CD4-positive, alpha-beta T cell treated with Interleukin-2 at 100 ng/mL for 4 hours (primary cell): Measurements from ENCODE around the gene SLC1A5.
A peak's percentile ranks its signal among the peaks of the same experiment; 100 is the strongest.
"Not testable (repeated sequence)": the region's sequence is repeated elsewhere in the genome, so short reads cannot be mapped to it uniquely, and the experiment has no call there.

Experiments used
- DNase-seq: peaks from one replicate; pipeline ENCODE4 v3.0.0-alpha.2; 2020; ENCODE audit warnings: low spot score

SLC1A5 gene

DNA sequence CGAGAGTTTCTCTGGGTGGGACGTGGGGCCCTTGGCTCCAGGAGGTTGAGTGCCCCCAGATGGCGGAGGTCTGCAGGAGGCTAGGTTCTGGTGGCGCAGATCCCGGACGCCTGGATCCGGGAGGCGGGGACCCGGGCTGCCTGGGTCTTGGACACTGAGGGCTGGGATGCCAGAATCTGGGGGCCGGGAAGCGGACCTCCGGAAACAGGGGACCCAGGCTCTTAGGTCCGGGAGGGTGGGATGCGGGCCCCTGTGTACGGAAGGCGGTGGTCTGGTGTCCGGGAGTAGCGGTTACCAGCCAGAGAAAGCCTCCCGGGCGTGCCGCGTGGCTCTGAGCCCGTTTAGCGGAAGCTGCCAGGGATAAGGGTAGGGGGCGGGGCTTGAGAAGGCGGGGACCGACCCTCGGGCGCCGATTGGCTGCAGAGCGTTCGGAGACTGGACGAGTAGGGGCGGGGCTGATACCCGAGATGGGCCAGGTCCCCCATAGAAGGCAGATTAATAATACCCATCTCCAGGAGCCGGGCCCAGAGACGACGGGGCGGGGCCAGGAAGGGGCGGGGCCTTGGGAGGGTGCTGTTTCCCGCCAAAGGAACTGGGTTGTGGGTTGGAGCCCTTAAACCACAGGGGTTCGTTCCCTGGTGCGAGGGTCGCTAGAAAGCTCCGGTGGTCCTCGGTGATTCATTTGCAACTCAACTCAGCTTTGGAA lies at the start of gene SLC1A5:
Gene SLC1A5 (minus strand): TSS at position 333 of the 706 bp plus-strand sequence. CDS start 629 bp downstream, outside the sequence.
- DNase-seq = peak; percentile 98

DNA sequence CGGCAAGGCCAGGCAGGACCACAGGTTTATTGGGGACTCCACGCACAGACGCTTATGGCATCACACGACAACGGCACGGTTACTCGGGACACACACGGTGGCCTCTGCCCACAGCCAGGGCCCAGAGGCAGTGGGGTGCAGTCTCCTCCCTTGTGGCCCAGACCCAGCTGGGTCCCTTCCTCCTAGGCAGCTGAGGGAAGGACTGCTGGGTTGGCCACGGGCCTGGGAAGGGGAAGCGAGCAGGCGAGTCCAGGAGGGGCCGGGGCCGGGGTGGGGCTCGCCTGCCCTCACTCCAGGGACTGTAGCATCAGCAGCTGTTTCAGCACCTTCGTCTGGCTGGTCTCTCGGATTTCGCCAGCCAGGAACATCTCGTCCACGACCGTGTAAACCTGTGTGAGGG lies 49.8 kb upstream of the SLC1A5 start:
- DNase-seq = no peak

DNA sequence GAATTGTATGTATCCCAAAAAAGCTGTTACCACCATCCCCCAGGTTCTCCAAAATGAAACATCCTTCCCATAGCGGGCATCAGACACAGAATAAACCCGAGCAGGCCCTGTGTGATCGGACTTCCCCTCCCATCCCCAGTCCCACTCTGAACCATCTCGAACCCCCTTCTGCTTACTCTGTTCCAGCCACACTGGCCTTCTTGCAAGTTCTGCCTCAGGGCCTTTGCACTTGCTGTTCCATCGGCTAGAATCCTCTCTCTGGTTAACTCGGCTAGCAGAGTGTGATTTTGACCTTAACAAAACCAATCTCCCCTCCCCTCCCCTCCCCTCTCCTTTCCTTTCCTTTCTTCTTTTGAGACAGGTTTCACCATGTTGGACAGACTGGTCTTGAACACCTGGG lies 46.6 kb upstream of the SLC1A5 start:
- DNase-seq = no peak

DNA sequence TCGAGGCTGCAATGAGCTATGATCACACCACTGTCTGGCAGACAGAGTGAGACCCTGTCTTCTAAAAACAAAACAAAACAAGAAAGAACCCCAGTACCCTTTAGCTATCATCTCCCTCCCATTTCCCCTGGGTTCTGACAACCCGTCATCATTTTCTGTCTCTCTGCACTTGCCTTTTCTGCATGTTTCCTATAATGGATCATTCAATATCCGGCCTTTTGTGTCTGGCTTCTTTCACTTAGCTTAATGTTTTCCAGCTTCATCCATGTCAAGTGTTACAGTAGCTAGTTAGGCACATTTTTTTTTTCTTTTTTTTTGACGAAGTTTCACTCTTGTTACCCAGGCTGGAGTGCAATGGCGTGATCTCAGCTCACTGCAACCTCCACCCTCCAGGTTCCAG lies 45.7 kb upstream of the SLC1A5 start:
- DNase-seq = no peak

DNA sequence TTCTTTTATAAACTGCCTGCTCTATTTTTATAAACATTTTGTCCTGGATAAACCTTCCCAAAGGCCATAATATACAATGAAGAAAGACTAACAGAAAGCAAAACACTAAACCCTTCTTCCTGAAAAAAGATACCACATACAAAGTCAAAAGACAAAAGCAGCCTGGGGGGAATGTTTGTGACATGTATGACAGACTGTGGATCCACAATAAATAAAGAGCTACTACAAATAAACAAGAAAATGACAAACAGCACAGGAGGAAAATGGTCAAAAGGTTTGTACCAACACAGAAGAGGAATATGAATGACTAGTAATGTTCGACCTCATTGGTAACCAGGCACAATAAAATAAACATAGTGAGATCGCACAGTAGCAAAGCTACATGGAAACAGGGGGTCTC lies 42.5 kb upstream of the SLC1A5 start:
- no peak for DNase-seq

DNA sequence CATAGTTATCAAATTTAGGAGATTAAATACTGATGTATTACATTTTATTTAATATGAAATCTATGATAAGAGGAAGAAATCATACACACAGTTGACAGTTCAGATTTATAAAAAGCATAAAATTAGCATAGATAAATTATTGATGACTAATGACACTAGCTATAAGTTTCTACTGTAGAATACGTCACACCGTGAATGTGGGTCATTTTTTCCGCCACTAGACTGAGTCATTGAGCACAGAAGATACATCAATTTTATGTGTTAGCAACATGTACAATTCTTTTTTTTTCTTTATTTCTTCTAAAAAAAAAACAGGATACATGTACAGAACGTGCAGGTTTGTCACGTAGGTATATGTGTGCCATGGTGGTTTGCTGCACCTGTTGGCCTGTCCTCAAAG lies 40.1 kb upstream of the SLC1A5 start:
- DNase-seq = peak; percentile 44

DNA sequence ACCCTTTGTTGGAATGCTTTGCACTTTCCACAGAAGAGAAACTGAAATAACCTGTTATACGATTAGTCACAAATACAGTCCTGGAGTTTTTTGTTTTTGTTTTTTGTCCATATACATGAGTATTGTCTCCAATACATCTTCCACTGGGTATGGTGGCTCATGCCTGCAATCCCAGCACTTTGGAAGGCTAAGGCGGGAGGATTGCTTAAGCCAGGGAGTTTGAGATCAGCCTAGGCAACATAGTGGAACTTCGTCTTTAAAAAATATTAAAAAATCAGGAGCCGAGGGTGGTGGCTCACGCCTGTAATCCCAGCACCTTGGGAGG lies 37.3 kb upstream of the SLC1A5 start:
- no peak for DNase-seq

DNA sequence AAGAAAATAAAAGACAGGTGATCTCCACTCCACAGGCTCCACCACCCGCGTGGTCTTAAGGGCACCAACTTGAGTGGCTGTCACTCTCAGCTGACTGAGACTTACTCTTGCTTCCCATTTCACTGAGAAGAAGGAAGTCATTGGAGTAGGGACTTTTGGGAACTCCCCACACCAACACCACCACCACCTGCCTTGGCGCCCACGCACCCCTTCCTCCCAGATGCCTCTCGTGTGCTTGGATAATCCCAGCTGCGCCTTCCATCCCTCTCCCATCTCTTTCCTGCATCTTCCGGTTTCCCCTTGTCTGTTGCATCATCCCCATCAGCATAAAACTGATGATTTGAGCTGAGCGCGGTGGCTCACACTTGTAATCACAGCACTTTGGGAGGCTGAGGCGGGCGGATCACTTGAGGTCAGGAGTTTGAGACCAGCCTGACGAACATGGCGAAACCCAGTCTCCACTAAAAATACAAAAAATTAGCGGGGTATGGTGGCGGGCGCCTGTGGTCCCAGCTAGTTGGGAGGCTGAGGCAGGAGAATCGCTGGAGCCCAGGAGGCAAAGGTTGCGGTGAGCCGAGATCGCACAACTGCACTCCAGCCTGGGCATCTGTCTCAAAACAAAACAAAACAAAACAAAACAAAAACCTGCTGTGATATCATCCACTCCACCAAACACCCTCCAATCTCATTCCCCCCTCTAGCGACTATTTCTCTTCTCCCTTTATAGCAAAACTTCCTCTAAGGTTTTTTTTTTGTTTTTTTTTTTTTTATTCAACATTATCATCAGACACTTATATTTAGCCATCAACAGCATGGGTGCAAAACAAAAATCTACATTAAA lies 36.7 kb upstream of the SLC1A5 start:
- peak; percentile 24 for DNase-seq

DNA sequence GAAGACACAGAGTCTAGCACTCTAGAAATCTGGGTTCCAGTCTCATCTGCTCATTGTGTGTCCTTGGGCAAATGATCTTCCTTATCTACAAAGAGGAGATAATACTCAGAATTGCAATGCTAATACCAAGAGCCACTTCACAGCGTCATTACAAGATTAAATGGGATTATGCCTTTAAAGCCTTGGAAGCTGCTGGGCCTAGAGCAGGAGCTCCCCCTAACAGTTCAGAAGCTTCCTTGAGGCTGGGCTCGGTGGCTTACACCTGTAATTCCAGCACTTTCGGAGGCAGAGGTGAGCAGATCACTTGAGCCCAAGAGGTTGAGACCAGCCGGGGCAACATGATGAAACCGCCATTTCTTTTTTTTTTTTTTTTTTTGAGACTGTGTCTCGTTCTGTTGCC lies 34.7 kb upstream of the SLC1A5 start:
- DNase-seq = no peak

DNA sequence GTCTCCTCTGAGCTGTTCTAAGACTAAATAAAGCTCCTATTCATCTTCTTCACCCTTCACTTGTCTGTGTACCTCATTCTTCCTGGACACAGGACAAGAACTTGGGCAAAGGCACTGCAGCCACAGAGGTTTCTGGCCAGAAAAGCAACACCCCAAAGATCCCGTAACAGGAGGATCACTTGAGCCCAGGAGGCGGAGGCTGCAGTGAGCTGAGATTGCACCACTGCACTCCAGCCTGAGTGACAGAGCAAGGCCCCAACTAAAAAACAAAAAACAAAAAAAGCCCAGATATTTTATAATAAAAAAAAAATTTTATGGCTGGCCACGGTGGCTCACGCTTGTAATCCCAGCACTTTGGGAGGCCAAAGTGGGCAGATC lies 34.0 kb upstream of the SLC1A5 start:
- DNase-seq = not testable (repeated sequence)

DNA sequence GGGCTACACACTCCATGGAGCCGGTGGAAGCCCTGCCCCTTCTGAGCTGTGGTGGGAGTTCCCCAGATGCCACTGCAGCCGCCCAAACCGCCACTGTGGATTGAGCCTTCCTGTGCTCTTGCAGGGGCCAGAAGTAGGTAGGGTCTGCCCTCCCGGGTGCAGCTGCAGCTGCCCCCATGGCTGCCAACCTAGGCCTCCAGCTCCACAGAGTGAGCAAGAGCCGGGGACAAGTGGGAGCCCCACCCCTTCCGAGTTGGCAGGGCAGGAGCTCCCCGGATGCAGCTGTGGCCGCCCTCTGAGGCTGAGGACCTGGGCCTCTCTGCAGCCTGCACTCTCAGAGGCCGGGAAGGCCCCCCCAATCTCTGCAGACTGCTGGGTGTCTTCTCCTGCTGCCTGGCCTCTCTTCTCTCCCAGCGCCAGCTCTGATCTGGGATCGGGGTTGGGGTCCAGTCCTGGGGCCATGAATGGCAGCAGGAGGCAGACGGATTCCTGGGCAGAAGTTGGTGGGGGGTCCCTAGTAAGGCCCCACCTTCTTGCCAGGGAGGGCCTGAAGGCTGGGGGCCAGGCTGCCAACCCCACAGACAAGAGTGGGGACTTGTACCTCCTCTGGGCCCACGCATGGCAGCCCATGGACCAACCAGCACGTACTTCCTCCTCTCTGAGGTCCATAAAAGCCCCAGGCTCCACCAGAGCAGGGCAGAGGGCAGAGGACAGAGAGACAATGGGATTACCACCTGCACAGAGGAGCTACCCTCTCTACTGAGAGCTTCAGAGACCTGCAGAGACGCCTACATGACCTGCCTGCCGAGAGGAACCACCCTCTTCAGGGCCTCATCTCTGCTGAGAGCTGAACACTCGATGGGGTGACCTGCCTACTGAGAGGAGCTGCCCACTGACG lies 33.4 kb upstream of the SLC1A5 start:
- peak; percentile 61 for DNase-seq

DNA sequence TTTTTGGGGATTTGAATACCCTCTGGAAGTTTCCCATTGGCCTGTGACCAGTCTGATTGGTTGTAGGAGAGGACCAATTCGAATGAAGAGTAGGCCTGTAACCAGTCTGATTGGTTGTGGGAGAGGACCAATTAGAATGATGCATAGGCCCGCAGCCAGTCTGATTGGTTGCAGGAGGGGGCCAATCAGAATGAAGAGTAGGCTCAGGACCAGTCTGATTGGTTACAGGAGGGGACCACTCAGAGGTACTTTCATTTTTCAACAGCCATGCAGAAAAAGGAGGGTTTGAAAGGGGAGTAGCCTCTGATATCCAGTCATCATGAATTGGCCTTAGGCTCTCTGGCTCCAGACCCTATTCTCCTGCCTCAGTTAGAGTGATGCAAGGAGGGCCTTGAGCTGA lies 30.4 kb upstream of the SLC1A5 start:
- no peak for DNase-seq

DNA sequence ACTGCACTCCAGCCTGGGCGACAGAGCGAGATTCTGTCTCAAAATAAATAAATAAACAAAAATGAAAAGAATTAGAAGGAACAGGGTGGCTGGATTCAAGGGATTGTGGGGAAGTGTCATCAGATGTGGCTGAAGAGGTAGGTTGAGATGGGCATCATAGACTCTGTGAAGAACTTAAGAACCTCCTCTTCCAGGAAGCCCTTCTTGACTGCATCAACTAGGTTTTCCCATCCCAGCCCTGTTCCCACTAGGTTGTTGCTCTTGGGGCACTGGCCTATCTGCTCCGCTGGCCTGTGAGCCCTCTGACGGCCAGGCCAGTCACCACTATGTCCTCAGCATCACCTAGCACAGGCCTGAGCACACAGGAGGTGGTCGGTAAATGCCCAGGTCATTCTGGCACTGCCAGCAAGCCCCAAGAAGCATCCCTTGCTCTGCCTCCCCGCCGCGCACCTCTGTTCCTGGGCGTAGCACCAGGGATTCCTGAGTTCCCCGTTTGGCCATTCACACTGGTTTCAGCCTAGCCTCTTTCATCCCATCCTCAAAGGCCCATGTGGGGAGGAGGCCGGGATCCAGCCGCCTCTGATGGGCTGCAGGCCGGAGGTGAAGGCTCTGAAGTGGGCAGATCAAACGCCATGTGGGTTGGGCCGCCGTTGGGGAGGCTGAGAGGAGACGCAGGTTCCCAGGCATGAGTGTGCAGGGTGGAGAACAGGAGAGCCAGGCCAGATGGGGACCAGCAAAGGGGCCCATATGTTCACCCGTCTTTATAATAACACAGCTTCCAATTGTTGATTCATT lies 27.6 kb upstream of the SLC1A5 start:
- no peak for DNase-seq

DNA sequence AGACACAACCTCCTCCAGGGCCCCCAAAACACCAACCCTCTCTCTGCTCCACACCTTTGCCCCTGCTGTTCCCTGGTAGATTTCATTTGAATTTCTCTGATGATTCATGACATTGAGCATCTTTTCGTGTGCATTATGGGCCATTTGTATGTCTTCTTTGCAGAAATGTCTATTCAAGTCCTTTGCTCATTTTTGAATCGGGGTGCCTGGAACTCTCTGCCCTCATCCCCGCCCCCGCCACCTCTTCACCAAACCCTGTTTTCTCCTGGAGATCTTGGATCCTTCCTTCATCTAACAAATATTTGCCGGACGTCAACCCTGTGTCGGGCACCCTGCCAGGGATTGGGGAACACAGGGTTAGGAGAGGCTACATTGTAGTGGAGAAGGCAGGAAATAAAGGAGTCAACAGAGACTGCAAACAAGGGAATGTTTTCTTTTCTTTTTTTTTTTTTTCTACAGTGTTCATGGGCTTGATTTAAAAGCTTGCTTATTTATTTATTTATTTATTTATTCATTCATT lies 25.5 kb upstream of the SLC1A5 start:
- DNase-seq = no peak

DNA sequence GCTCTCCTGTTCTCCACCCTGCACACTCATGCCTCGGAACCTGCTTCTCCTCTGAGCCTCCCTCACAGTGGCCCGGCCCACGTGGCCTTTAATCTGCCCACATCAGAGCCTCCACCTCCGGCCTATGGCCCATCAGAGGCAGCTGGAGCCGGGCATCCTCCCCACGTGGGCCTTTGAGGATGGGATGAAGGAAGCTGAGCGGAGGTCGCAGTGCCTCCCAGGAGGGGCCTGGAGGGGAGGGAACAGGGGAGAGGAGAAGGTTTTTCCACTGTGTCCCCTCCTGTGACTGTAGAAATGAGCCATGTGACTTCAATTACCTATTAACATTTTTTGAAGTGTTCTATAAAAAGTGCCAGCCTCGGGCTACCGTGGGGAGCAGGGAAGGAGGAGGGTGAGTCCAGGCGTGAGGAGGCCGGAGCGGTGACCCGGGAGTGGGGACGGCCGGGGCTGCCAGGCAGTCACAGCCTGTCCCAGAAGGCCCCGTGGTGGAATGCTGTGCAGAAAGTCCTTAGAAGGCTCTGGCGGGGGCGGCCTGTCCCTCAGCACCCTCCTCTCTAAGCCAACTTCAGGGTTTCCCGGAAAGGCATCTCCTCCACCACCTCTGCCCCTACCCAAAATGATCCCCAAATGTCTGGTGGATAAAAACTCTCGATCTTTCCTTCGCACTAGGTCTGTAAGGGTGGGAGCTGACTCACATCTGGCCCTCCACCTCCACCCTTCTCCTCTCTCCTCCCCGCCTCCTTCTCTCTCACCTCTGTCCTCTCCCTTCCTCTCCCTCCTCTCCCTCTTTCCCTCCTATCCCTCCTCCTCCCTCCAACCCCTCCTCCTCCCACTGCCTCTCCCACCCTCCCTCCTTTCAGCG lies 24.8 kb upstream of the SLC1A5 start:
- DNase-seq = no peak

DNA sequence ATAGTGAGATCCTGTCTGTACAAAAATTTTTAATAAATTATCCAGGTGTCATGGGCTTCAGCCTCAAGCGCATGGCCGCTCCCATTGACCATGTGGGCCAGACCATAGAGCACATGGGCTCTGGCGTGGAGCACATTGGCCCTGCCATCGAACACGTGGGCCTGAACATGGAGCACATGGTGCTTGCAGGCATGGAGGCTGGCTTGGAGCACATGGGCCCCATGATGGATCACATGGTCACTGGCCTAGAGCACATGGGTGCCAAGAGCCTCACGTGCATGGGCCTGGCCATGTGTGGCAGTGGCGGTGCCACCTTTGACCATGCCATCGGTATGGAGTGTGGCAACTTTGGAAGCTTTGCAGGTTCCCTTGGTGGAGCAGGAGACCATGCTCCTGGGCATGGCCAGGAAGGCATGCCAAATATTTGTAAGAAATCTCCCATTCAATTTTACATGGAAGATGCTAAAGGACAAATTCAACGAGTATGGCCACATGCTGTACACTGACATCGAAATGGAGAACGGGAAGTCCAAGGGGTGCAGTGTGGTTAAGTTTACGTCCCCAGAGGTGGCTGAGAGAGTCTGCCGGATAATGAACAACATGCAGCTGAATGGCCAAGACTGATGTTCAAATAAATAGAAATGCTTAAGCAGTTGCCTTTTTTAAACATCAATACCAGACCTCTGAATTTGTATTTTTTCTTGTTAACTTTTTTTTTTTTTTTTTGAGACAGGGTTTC lies 21.3 kb upstream of the SLC1A5 start:
- no peak for DNase-seq

DNA sequence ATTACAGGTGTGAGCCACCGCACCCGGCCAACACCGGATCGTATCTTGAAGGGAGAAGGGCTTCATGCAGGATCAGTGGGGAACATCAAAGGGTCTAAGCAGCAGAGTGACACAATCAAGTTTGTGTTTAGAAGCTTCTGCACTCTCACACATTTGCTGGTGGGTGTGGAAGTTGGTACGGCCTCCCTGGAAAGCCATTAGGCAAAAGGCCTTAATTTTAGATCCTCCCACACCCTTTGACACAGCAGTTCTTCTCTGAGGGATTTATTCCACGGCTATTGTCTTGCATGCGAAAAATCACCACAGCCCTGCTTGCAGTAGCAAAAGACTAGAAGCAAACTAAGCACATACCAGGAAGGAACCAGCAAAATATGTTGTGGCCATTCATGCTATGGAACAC lies 18.3 kb upstream of the SLC1A5 start:
- no peak for DNase-seq

DNA sequence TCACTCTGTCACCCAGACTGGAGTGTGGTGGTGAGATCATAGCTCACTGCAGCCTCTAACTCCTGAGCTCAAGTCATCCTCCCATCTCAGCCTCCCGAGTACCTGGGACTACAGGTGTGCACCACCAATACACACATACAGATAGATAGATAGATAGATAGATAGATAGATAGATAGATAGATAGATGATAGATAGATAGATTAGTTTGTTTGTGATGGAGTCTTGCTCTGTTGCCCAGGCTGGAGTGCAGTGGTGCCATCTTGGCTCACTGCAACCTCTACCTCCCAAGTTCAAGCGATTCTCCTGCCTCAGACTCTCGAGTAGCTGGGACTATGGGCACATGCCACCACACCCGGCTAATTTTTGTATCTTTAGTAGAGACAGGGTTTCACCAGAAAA lies 16.0 kb upstream of the SLC1A5 start:
- not testable (repeated sequence) for DNase-seq

DNA sequence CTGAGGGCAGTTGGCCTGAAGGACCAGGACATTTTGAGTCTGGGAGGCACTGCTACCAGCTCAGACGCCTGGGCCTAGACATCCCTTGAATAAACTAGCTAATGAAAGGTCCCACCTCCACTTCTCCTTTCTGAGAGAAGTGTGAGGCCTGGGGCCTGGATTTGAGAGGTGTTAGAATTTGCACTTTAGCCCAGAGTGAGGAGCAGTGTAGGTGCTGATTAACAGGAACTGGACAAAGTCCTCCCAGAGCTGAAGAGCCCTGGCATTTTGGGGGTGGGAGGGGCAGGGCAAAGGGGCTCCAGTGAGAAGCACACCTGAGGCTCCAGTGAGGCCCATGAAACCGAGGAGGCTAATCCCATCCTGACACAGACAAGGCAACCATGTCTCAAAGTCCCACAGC lies 15.2 kb upstream of the SLC1A5 start:
- DNase-seq = no peak

DNA sequence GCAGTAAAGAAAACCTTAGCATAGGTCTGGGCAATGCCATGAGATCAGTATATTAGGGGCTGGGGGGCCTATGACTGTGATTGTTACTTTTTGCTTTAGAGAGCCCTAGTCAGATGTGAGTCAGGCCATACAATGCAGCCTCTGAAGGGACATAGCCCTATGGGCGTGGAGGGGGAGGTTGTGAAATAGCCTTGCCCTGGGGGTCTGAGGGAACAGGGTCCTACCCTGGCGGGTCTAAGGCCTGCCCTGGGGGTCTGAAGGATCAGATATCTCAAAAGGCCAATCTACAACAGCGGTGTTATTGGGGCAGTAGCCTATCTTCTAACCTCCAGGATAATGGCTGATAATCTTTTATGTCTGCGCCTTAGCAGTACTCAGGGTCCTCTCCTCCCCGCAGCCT lies 13.8 kb upstream of the SLC1A5 start:
- no peak for DNase-seq
